HepG2 (cell line): ENCODE data around the gene TOR1B. TPM values are rescaled to one million over a fixed set of nuclear protein-coding genes. Genes with fewer than 3 reads are reported as not detected.

Source experiments
- CBFB ChIP-seq: sonication (generic); formaldehyde crosslinking; IDR thresholded peaks from 2 replicates; pipeline ENCODE4 v1.4.0; 2020; ENCODE audit warnings: missing genetic modification reagents
- CENPX ChIP-seq: sonication (generic); formaldehyde crosslinking; IDR thresholded peaks from 2 replicates; pipeline ENCODE4 v1.9.0; 2021; ENCODE audit warnings: mild to moderate bottlenecking, missing genetic modification reagents, moderate library complexity
- CREM ChIP-seq, 2 experiments: sonication (generic) in 1 of 2; formaldehyde crosslinking in 1 of 2; IDR thresholded peaks; 2 replicates each; pipeline versions ENCODE4 v1.4.0 to v1.6.1; 2016 to 2020; ENCODE audit warnings: antibody characterized with exemption in 1 of 2, mild to moderate bottlenecking in 1 of 2, missing genetic modification reagents in 1 of 2
- CSRNP1 ChIP-seq: sonication (generic); formaldehyde crosslinking; IDR thresholded peaks from 2 replicates; pipeline ENCODE4 v1.8.1; 2023; ENCODE audit warnings: mild to moderate bottlenecking, missing genetic modification reagents
- GATAD2A ChIP-seq: IDR thresholded peaks from 2 replicates; pipeline ENCODE4 v1.6.1; 2016
- HMG20B ChIP-seq: conservative IDR thresholded peaks from 2 replicates; pipeline ENCODE4 v1.6.1; 2016; ENCODE audit warnings: missing genetic modification reagents, missing compliant biosample characterization
- NCOA2 ChIP-seq: sonication (generic); formaldehyde crosslinking; IDR thresholded peaks from 2 replicates; pipeline ENCODE4 v1.8.0; 2022; ENCODE audit warnings: inconsistent platforms
- PAWR ChIP-seq: sonication (generic); formaldehyde crosslinking; IDR thresholded peaks from 2 replicates; pipeline ENCODE4 v1.4.0; 2020; ENCODE audit warnings: missing genetic modification reagents, mild to moderate bottlenecking, borderline replicate concordance
- PITX1 ChIP-seq: sonication (generic); formaldehyde crosslinking; IDR thresholded peaks from 2 replicates; pipeline ENCODE4 v1.5.1; 2020; ENCODE audit warnings: mild to moderate bottlenecking, missing genetic modification reagents
- PRPF4 ChIP-seq: fragments of 200-400 bp; formaldehyde crosslinking; IDR thresholded peaks from 2 replicates; pipeline ENCODE4 v1.6.1; 2016; ENCODE audit warnings: low read length, low read depth; ENCODE audit not compliant: poor library complexity, severe bottlenecking
- RXRA ChIP-seq: sonication (generic); formaldehyde crosslinking; IDR thresholded peaks from 2 replicates; pipeline ENCODE4 v1.5.1; 2020; ENCODE audit warnings: missing genetic modification reagents
- SP1 ChIP-seq, 2 experiments: fragments of 450-650 bp in 1 of 2; sonication (generic) in 1 of 2; formaldehyde crosslinking in 1 of 2; IDR thresholded peaks; 2 replicates each; pipeline versions ENCODE4 v1.4.0 to v1.6.1; 2016 to 2020; ENCODE audit warnings: missing genetic modification reagents in 1 of 2
- TAF15 ChIP-seq: fragments of 200-400 bp; formaldehyde crosslinking; IDR thresholded peaks from one replicate; pipeline ENCODE4 v1.6.1; 2018; ENCODE audit warnings: mild to moderate bottlenecking, low read depth, low read length; ENCODE audit not compliant: poor library complexity, severe bottlenecking
- ZC3H4 ChIP-seq: sonication (generic); formaldehyde crosslinking; IDR thresholded peaks from 2 replicates; pipeline ENCODE4 v1.4.0; 2020; ENCODE audit warnings: missing genetic modification reagents, borderline replicate concordance
- ZNF350 ChIP-seq: sonication (generic); formaldehyde crosslinking; IDR thresholded peaks from 2 replicates; pipeline ENCODE4 v1.4.0; 2020; ENCODE audit warnings: mild to moderate bottlenecking, low read depth, missing genetic modification reagents, borderline replicate concordance
- ZNF770 ChIP-seq: sonication (generic); formaldehyde crosslinking; IDR thresholded peaks from 2 replicates; pipeline ENCODE4 v1.5.0; 2020; ENCODE audit warnings: mild to moderate bottlenecking, missing genetic modification reagents
- ZNF776 ChIP-seq: sonication (generic); formaldehyde crosslinking; IDR thresholded peaks from 2 replicates; pipeline ENCODE4 v1.4.0; 2020; ENCODE audit warnings: mild to moderate bottlenecking, missing genetic modification reagents
- ZNF792 ChIP-seq: IDR thresholded peaks from 2 replicates; pipeline ENCODE4 v1.6.1; 2016
- ZSCAN30 ChIP-seq: sonication (generic); formaldehyde crosslinking; IDR thresholded peaks from 2 replicates; pipeline ENCODE4 v1.5.0; 2020; ENCODE audit warnings: mild to moderate bottlenecking, missing genetic modification reagents
- polyA plus RNA-seq, 8 experiments: library from polyadenylated mRNA; depleted of rRNA in 3 of 8; stranded (reverse) in 7 of 8; unstranded in 1 of 8; fragments of >200 nt; fragmentation: Illumina TruSeq in 4 of 8; extraction: Trizol in 4 of 8; gene quantifications; 2 replicates each; pipeline versions ENCODE4 v1.2.1 to v1.2.3, GENCODE V29; 2011 to 2016; ENCODE audit warnings: low read depth in 4 of 8, missing spikeins in 1 of 8, mixed read lengths in 1 of 8; ENCODE audit not compliant: insufficient read depth in 1 of 8
- total RNA-seq, 5 experiments: library from RNA; depleted of rRNA; stranded (reverse); fragments of >200 nt; fragmentation: Illumina TruSeq; extraction: Trizol; gene quantifications; 2 replicates each; pipeline ENCODE4 v1.2.3, GENCODE V29; 2016; ENCODE audit warnings: low read depth in 1 of 5
- TF ChIP-seq, protein P1 (sequence below): sonication (generic); formaldehyde crosslinking; IDR thresholded peaks from 2 replicates; pipeline ENCODE4 v1.5.0; 2020; ENCODE audit warnings: missing genetic modification reagents, mild to moderate bottlenecking, borderline replicate concordance

TOR1B gene
- total and polyA plus RNA-seq, 2 of the 13 experiments (the other 11 are each of a cell fraction or from before 2014, with no cell fraction given): 18.1 to 21.3 TPM

DNA sequence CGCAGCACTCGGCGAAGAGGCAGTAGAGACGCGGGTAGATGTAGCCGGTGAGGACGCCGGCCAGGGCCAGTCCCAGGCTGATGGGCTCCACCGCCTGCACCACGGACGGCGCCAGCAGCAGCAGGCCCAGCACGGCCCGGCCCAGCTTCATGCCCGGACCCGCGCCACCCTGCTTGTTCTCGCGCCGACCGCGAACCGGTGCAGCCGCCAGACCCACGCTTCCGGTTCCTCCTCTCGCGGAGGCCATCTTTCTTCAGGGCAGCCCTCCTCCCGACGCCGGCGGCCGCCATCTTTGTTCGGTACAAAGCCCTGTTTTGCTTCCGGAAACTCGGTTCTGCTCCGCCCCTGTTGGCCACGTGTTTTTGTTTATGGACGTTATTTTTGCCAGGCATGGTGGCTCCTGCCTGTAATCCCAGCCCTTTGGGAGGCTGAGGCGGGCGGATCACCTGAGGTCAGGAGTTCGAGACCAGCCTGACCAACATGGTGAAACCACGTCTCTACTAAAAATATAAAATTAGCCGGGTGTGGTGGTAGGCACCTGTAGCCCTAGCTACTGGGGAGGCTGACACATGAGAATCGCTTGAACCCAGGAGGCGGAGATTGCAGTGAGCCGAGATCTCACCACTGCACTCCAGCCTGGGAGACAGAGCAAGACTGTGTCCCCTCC lies 21.1 kb downstream of the TOR1B start, which contains the start of gene TOR1A (continued):
- no peak for TF ChIP-seq ZC3H4 (CRISPR knock-in tag)
- TF ChIP-seq ZNF350 (CRISPR knock-in tag): peak; percentile 74; the same call in 1 of the 2 replicates
- TF ChIP-seq SP1 (IDR thresholded peaks at IDR 0.05): no peak
- peak; percentile 88 for TF ChIP-seq SP1 (CRISPR knock-in tag; IDR thresholded peaks at IDR 0.05)
- no peak for TF ChIP-seq CENPX (CRISPR knock-in tag)
- TF ChIP-seq ZSCAN30 (CRISPR knock-in tag): no peak
- TF ChIP-seq PITX1 (CRISPR knock-in tag): 0 out of 2 replicates have a peak, but pooled peaks have one; percentile 27
- TF ChIP-seq CREM (IDR thresholded peaks at IDR 0.05): peak; percentile 85
- no peak for TF ChIP-seq CREM (CRISPR knock-in tag; IDR thresholded peaks at IDR 0.05)
- TF ChIP-seq NCOA2 (CRISPR knock-in tag): peak; percentile 57; the same call in 1 of the 2 replicates
- TF ChIP-seq, protein P1, sequence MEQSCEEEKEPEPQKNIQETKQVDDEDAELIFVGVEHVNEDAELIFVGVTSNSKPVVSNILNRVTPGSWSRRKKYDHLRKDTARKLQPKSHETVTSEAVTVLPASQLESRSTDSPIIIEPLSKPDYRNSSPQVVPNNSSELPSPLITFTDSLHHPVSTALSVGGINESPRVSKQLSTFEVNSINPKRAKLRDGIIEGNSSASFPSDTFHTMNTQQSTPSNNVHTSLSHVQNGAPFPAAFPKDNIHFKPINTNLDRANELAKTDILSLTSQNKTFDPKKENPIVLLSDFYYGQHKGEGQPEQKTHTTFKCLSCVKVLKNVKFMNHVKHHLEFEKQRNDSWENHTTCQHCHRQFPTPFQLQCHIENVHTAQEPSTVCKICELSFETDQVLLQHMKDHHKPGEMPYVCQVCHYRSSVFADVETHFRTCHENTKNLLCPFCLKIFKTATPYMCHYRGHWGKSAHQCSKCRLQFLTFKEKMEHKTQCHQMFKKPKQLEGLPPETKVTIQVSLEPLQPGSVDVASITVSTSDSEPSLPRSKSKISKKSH: peak; percentile 76
- TF ChIP-seq ZNF776 (CRISPR knock-in tag): peak; percentile 58; the same call in 1 of the 2 replicates
- peak; percentile 91 for TF ChIP-seq CBFB
- TF ChIP-seq HMG20B: 0 out of 2 replicates have a peak, but pooled peaks have one; percentile 34
- TF ChIP-seq GATAD2A (CRISPR knock-in tag): peak; percentile 28; the same call in 1 of the 2 replicates
- TF ChIP-seq ZNF792 (CRISPR knock-in tag): peak; percentile 94
- TF ChIP-seq TAF15: no peak
- peak; percentile 77 for TF ChIP-seq RXRA
- no peak for TF ChIP-seq CSRNP1 (CRISPR knock-in tag)
- no peak for TF ChIP-seq PAWR (CRISPR knock-in tag)
- TF ChIP-seq ZNF770 (CRISPR knock-in tag): no peak
- no peak for TF ChIP-seq PRPF4
